ENCODE results near the gene KRT26. TPM values are rescaled to one million over a fixed set of nuclear protein-coding genes. Genes with fewer than 3 reads are reported as not detected.
A peak's percentile ranks its signal among the peaks of the same experiment; 100 is the strongest.

Gene KRT26
- not detected for total RNA-seq

- no peak within 1 kb of the TSS for H3K4me3 ChIP-seq
- no peaks in the 10 kb centered on the region for H3K36me3 ChIP-seq
- peaks cover 30% of the 10 kb centered on the region for H3K27me3 ChIP-seq
- WGBS, 2 donors (ENCODE audit: low coverage in 1 of 2), result 88 to 100% methylated on average over 2 of the region's 3 CpGs
- H3K27ac ChIP-seq, result no peak within 1 kb of the TSS
- no peak for ATAC-seq
- TF ChIP-seq EP300 (IDR thresholded peaks at IDR 0.05), result no peak
- H3K9me3 ChIP-seq, result no peaks in the 10 kb centered on the region
- no peaks in the 10 kb centered on the region for H3K4me1 ChIP-seq
Observed at GRCh38 chr17:40772101-40772500, at the start of gene KRT26. KRT26 (minus strand) TSS chr17:40772201; CDS start chr17:40772113, 88 bp downstream.

GRCh38 chr17:40821536-40821935 lies 49.5 kb upstream of the KRT26 start:
- Histone ChIP-seq H3K36me3 (peaks cover 0 to 20% of the 10 kb centered on the region in 2 donors), H3K9me3 (no peaks in the 10 kb centered on the region), H3K27me3 (no peaks in the 10 kb centered on the region), H3K4me3 (no peak overlapping the region), H3K4me1 (peaks cover 0 to 24% (median 4%) of the 10 kb centered on the region in 3 donors), H3K27ac (no peak overlapping the region)
- ATAC-seq, result no peak
- TF ChIP-seq EP300 (IDR thresholded peaks at IDR 0.05) (no peak), POLR2AphosphoS5 (IDR thresholded peaks at IDR 0.05) (no peak), POLR2A (IDR thresholded peaks at IDR 0.05) (no peak), CTCF (IDR thresholded peaks at IDR 0.05) (no peak)

GRCh38 chr17:40820228-40820838 lies 48.3 kb upstream of the KRT26 start:
- 85 to 92% methylated on average over 4 to 8 of the region's 9 CpGs for WGBS, 2 donors (ENCODE audit: low coverage in 1 of 2)
- peaks cover 0 to 24% (median 4%) of the 10 kb centered on the region in 3 donors for H3K4me1 ChIP-seq
- H3K27ac ChIP-seq, result peak overlapping the region in 2 of 4 donors; percentile 90 to 92
- TF ChIP-seq POLR2A (IDR thresholded peaks at IDR 0.05), result no peak
- TF ChIP-seq CTCF (IDR thresholded peaks at IDR 0.05), result no peak
- TF ChIP-seq POLR2AphosphoS5 (IDR thresholded peaks at IDR 0.05), result no peak
- TF ChIP-seq EP300 (IDR thresholded peaks at IDR 0.05), result no peak
- H3K36me3 ChIP-seq, result peaks cover 0 to 20% of the 10 kb centered on the region in 2 donors
- no peak overlapping the region for H3K4me3 ChIP-seq
- no peaks in the 10 kb centered on the region for H3K9me3 ChIP-seq
- no peak for ATAC-seq
- no peaks in the 10 kb centered on the region for H3K27me3 ChIP-seq

GRCh38 chr17:40819528-40820125 lies 47.6 kb upstream of the KRT26 start:
- H3K27me3 ChIP-seq, result no peaks in the 10 kb centered on the region
- WGBS, 2 donors (ENCODE audit: low coverage in 1 of 2), result 43 to 47% methylated on average over 9 of the region's 9 CpGs
- peaks cover 0 to 20% of the 10 kb centered on the region in 2 donors for H3K36me3 ChIP-seq
- no peak for TF ChIP-seq POLR2AphosphoS5 (IDR thresholded peaks at IDR 0.05)
- TF ChIP-seq EP300 (IDR thresholded peaks at IDR 0.05), result no peak
- TF ChIP-seq POLR2A (IDR thresholded peaks at IDR 0.05), result no peak
- TF ChIP-seq CTCF (IDR thresholded peaks at IDR 0.05), result no peak
- peak overlapping the region; percentile 80 to 91 for H3K4me3 ChIP-seq
- H3K27ac ChIP-seq, result peak overlapping the region; percentile 66 to 92 (median 88)
- H3K9me3 ChIP-seq, result no peaks in the 10 kb centered on the region
- ATAC-seq, result peak; percentile 42
- peaks cover 0 to 24% (median 4%) of the 10 kb centered on the region in 3 donors for H3K4me1 ChIP-seq

GRCh38 chr17:40818733-40819527 lies 46.9 kb upstream of the KRT26 start:
- H3K36me3 ChIP-seq, result peaks cover 0 to 20% of the 10 kb centered on the region in 2 donors
- no peaks in the 10 kb centered on the region for H3K27me3 ChIP-seq
- H3K4me3 ChIP-seq, result peak overlapping the region; percentile 80 to 91
- WGBS, 2 donors (ENCODE audit: low coverage in 1 of 2), result 3 to 5% methylated on average over 7 to 14 of the region's 73 CpGs
- H3K9me3 ChIP-seq, result no peaks in the 10 kb centered on the region
- ATAC-seq, result peak; percentile 97
- H3K27ac ChIP-seq, result peak overlapping the region; percentile 87 to 92 (median 90)
- peaks cover 0 to 24% (median 4%) of the 10 kb centered on the region in 3 donors for H3K4me1 ChIP-seq
- TF ChIP-seq EP300 (IDR thresholded peaks at IDR 0.05), result no peak
- peak; percentile 62 to 70 for TF ChIP-seq POLR2A (IDR thresholded peaks at IDR 0.05)
- TF ChIP-seq CTCF (IDR thresholded peaks at IDR 0.05), result peak in 1 of 4 experiments; percentile 9
- peak; percentile 58 for TF ChIP-seq POLR2AphosphoS5 (IDR thresholded peaks at IDR 0.05)
